Measurements from ENCODE around the gene SCAI. TPM values are rescaled to one million over a fixed set of nuclear protein-coding genes. Genes with fewer than 3 reads are reported as not detected.
A peak's percentile ranks its signal among the peaks of the same experiment; 100 is the strongest.

SCAI gene
- total and polyA plus RNA-seq, 9 of the 15 experiments (the other 6 are each of a cell fraction or from before 2014, with no cell fraction given), result 0.70 to 12.4 (median 4.2) TPM

- peaks cover 35% of the 10 kb centered on the region for H3K36me3 ChIP-seq (ENCODE audit: control insufficient read depth, insufficient read depth, low read length)
- peaks cover 5% of the 10 kb centered on the region for H3K79me2 ChIP-seq (ENCODE audit: control insufficient read depth, insufficient read depth, low read length)
- no peak overlapping the region for H3K27ac ChIP-seq (ENCODE audit: extremely low read depth, low read depth, low read length)
- BruUV-seq (replicated peaks), result no TSS peak
- FAIRE-seq, result no peak
- WGBS (ENCODE audit: insufficient coverage, low coverage, missing lambda C conversion rate), result 46% methylated on average over 3 of the region's 3 CpGs
- peaks cover 5 to 8% of the 10 kb centered on the region in 2 experiments; a peak in 3 of 5 replicates for H3K4me1 ChIP-seq (replicated peaks in 1 of 2; ENCODE audit: control insufficient read depth in 2 of 2, insufficient read depth in 2 of 2, low read length in 2 of 2)
- no peak overlapping the region for H2AFZ ChIP-seq (ENCODE audit: low read depth, low read length)
- TF ChIP-seq TAF15 (IDR thresholded peaks at IDR 0.05; ENCODE audit: low read depth, low read length) (no peak), NFE2 (IDR thresholded peaks at IDR 0.05; ENCODE audit: low read depth) (no peak), ZBTB40 (IDR thresholded peaks at IDR 0.05) (no peak), ZBTB40 (CRISPR knock-in tag; IDR thresholded peaks at IDR 0.05) (no peak), ZNF655 (CRISPR knock-in tag; IDR thresholded peaks at IDR 0.05) (no peak), GATA2 (CRISPR knock-in tag; IDR thresholded peaks at IDR 0.05) (peak; percentile 27; the same call in 1 of the 2 replicates), BHLHE40 (IDR thresholded peaks at IDR 0.05; ENCODE audit: low read length) (peak; percentile 23; the same call in 1 of the 2 replicates), GABPB2 (CRISPR knock-in tag; conservative IDR thresholded peaks at IDR 0.05) (no peak), NEUROD1 (IDR thresholded peaks at IDR 0.05; ENCODE audit: borderline replicate concordance, low read depth, low read length, partially characterized antibody) (no peak), MECOM (CRISPR knock-in tag; IDR thresholded peaks at IDR 0.05) (no peak), ZNF785 (CRISPR knock-in tag; IDR thresholded peaks at IDR 0.05) (no peak), TAF7 (tag; IDR thresholded peaks at IDR 0.05) (no peak), TEAD2 (tag; IDR thresholded peaks at IDR 0.05) (no peak), NFIC (IDR thresholded peaks at IDR 0.05) (peak; percentile 79)
- intact Hi-C loops (cut with micrococcal nuclease) (no loop called here), in situ Hi-C loops (cut with MboI) (loop anchor here (10.0 kb wide), 2 partner anchors 213 to 283 kb away; partner anchors contain the start of genes ARPC5L and RPL35)
- no peak for ATAC-seq
- H3K4me3 ChIP-seq, result no peak overlapping the region
- H3K4me2 ChIP-seq (ENCODE audit: insufficient read depth, low read length), result no peak overlapping the region
- no peaks in the 10 kb centered on the region for H3K9me1 ChIP-seq (ENCODE audit: control insufficient read depth, insufficient read depth, low read length)
- no peak for DNase-seq (ENCODE audit: extremely low read depth in 1 of 4, low spot score in 3 of 4)
- CTCF ChIA-PET (ENCODE audit: low intra/inter-chr PET ratio), result interaction anchor here (0.7 kb wide), 1 partner anchor 13 kb away, joined by 3 read pairs; no protein-coding TSS in a partner anchor
- H4K20me1 ChIP-seq (replicated peaks; ENCODE audit: control insufficient read depth, insufficient read depth, low read length), result no peaks in the 10 kb centered on the region; the same call in 1 of the 2 replicates
- H3K9ac ChIP-seq (ENCODE audit: insufficient read depth in 1 of 2, low read depth in 2 of 2, low read length in 2 of 2), result no peak overlapping the region
- H3K9me3 ChIP-seq (replicated peaks; ENCODE audit: control insufficient read depth, insufficient read depth, low read depth, low read length), result no peaks in the 10 kb centered on the region
- H3K27me3 ChIP-seq (ENCODE audit: control insufficient read depth in 2 of 2, insufficient read depth in 2 of 2, low read length in 2 of 2), result no peaks in the 10 kb centered on the region
- POLR2A ChIA-PET, result interaction anchor here (0.7 to 1.0 kb wide), 3 partner anchors 10 to 183 kb away, joined by 3 read pairs; no protein-coding TSS in a partner anchor
Measured at GRCh38 chr9:125147401-125147951, 4.1 kb upstream of the SCAI start.

All from K562 (cell line).